GM18907 (cell line): ENCODE measurements around the gene ATP10B.

Experiments used
- ATAC-seq: cut with Tn5 transposase; IDR thresholded peaks from one replicate; pipeline ENCODE4 v1.9.1; 2021; ENCODE audit warnings: mild to moderate bottlenecking, moderate library complexity; ENCODE audit not compliant: unreplicated experiment

The ATP10B gene

DNA sequence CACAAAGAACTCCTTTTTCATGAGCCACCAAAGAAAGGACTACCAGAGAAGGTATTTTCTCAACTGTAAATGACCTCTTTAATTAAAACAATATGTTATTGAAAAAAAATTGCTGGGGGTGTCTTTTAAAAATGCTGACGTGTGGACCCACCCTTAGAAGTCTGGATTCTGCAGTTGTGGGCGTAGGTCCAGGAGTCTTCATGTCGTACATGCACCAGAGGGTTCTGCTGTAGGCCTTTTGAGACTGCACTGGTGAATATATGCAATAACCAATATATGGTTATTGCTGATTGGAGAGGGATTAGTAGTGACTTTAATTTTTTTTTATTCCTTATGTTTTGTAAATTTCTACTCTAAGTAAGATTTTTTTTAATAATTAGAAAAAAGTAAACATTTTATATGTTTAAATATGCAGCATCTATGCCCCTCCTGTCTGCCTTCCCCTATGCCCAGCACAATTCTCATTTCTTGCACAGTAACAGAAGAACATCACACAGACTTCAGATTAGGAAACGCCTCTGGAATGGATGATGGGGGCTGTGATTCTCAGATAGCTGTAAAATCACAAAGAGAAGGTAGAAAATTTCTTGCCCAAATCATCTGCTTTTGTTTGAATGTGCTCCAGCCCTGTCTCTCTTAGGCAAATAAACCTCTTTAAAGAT, 328.4 kb downstream of the ATP10B start:
- ATAC-seq = no peak

DNA sequence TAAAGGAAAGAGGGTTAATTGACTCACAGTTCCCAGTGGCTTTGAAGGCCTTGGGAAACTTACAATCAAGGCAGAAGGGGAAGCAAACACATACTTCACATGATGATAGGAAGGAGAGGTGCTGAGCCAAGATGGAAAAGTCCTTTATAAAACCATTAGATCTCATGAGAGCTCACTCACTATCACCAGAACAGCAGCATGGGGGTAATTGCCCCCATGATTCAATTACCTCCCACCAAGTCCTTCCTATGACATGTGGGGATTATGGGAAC, 330.7 kb downstream of the ATP10B start:
- no peak for ATAC-seq

DNA sequence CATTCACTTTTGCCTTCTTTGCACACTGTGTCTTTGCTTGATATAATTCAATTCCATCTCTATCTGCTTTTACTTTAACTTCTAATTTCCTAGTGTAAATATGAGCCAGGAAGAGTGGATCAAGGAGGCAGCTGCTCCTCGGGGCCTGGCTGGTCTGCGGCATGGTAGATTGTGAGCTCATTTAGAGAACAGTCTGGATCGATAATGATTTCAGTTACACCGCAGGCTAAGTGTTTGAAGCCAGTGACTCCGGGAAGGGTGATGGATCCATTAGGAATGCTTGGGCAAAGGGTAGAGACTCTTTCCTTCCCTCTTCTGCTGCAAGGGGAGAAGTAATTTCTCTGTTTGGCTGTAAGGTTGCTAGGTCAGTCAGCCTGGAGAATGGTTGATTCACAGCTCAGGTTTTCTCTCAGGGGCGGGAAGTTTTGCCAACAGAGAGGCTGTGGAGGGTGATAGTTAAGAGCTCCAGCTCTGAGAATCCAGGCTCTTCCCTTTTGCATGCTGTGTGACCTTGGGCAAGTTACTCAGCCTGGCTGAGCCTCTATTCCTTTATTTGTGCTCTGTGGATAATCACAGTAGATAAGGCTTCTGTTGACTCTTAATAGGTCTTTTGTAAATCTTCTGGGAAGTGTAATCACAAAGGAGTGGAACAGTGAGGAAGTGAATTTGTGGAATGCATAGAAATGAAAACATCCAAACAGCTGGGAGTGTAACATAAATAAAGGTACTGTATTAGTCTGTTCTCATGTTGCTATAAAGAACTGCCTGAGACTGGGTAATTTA, 331.2 kb downstream of the ATP10B start:
- ATAC-seq = no peak

DNA sequence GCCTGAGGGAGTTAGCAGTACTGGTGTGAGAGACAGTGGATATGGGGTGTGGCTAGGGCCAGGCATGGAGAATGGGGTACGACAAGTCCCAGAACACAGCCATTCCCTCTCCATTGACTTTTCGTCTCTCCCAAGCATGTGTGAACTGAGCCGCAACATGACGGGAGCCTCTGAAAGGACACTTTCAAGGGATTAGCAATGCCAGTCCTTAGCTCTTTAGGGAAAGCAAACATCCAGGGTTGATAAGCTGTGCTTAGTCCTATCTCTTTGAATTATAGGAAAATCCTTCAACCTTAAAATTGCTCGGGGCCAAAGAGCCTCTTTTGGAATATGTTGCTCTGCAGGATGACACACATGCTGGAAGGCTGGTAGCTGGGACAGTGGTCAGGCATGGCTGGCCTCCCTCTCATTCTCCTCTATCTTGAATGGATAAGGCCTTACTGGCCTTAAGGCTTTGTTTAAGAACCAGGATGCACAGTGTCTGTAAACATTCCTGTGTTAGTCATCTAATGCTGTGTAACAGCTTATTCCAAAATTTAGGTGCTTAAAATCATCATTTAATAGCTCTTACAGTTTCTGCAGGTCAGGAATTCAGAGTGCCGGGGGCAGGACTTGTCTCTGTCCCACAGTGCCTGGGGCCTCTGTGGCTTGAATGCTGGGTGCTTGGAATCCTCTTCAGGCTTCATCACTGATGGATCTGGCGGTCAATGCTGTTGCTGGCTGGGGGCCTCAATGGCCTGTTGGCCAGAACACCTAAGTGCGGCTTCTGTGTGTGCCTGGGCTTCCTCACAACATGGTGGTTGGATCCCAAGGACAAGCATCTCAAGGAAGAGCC, 335.1 kb downstream of the ATP10B start:
- no peak for ATAC-seq

GRCh38 chr5:160514866-160515265, 337.1 kb downstream of the ATP10B start:
- no peak for ATAC-seq

DNA sequence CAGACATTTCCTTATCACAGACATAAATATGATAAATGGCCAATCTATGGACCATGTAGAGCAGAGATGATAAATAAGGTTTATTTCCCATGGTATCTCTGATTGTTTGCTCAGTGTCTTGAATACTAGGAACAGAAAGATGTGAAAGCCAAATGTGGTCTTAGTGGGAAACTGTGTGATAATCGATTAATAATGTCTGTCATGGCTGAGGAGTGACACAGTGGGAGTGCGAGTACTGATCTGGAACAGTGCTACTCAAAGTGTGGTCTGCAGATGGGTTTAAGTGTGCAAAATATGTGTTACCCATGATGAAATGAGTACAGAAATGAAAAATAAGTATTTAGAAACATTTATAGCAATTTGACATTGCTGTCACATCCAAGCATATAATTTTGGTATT, 337.8 kb downstream of the ATP10B start:
- no peak for ATAC-seq

- ATAC-seq = no peak
Measured at GRCh38 chr5:160513485-160513884, 338.5 kb downstream of the ATP10B start.
